HCT116 (cell line): ENCODE measurements around the gene CD300LB. TPM values are rescaled to one million over a fixed set of nuclear protein-coding genes. Genes with fewer than 3 reads are reported as not detected.

ENCODE experiments used
- ATAC-seq: fragments of 200-7000 bp; cut with Tn5 transposase; 2 replicates; pipeline ENCODE4 v1.9.1; 2020; ENCODE audit warnings: mild to moderate bottlenecking, moderate library complexity
- BruUV-seq: library from RNA; stranded (reverse); fragments of 400-500 nt; replicated peaks from 2 replicates; lab custom pipeline; 2021; lab: Mats Ljungman, UMichigan
- CTCF ChIA-PET: fragments of 300-600 bp; sonication (Branson Sonifier 250); formaldehyde crosslinking; loops from one replicate; lab custom pipeline; 2021; ENCODE audit warnings: antibody characterized with exemption; lab: Charles Lee
- POLR2A ChIA-PET: fragments of 300-600, 350-600 bp; sonication (Branson Sonifier 250); formaldehyde crosslinking; loops from one replicate; lab custom pipeline; 2021; ENCODE audit warnings: antibody characterized with exemption; lab: Charles Lee
- RAD21 ChIA-PET, 2 experiments: fragments of 300-600 bp; sonication (Branson Sonifier 250); formaldehyde crosslinking; loops; one replicate each; lab custom pipeline; 2023; ENCODE audit warnings: low total read pairs in 2 of 2; ENCODE audit not compliant: uncharacterized antibody in 2 of 2, unreplicated experiment in 2 of 2, low non-redundant PET in 1 of 2; lab: Charles Lee
- DNase-seq: peaks from one replicate; pipeline ENCODE4 v3.0.0-alpha.2; 2010; ENCODE audit warnings: low read depth, low spot score
- H2AFZ ChIP-seq: fragments of 200-600 bp; shearing (Covaris generic), sonication (generic); 2 replicates; pipeline ENCODE4 v1.6.1; 2017; ENCODE audit warnings: low read depth, mixed run types, mixed read lengths, antibody characterized with exemption, low read length; ENCODE audit not compliant: poor library complexity, severe bottlenecking
- H3K27ac ChIP-seq: 2 replicates; pipeline ENCODE4 v1.5.1; 2012; ENCODE audit warnings: low read depth, low read length
- H3K27me3 ChIP-seq: fragments of 200-600 bp; sonication (generic); 2 replicates; pipeline ENCODE4 v1.6.1; 2016; ENCODE audit warnings: mixed run types, low read length, mixed read lengths; ENCODE audit not compliant: insufficient read depth
- H3K36me3 ChIP-seq, 2 experiments: fragments of 200-500 bp in 1 of 2; fragments of 200-600 bp in 1 of 2; sonication (Bioruptor generic) in 1 of 2; sonication (generic) in 1 of 2; 2 replicates each; pipeline versions ENCODE4 v1.5.1 to v1.6.1; 2014 to 2016; ENCODE audit warnings: low read length in 2 of 2, inconsistent platforms in 1 of 2, mixed read lengths in 1 of 2, mixed run types in 1 of 2; ENCODE audit not compliant: insufficient read depth in 2 of 2, control insufficient read depth in 1 of 2
- H3K4me1 ChIP-seq, 2 experiments: fragments of 200-600 bp in 1 of 2; sonication (generic) in 1 of 2; 2 replicates each; pipeline versions ENCODE4 v1.5.1 to v1.6.1; 2012 to 2017; ENCODE audit warnings: low read length in 2 of 2, inconsistent platforms in 1 of 2, mild to moderate bottlenecking in 1 of 2, mixed read lengths in 1 of 2, mixed run types in 1 of 2, moderate library complexity in 1 of 2; ENCODE audit not compliant: insufficient read depth in 2 of 2, control insufficient read depth in 1 of 2
- H3K4me2 ChIP-seq: fragments of 200-600 bp; sonication (generic); 2 replicates; pipeline ENCODE4 v1.6.1; 2017; ENCODE audit warnings: mixed run types, low read length, mixed read lengths
- H3K4me3 ChIP-seq, 2 experiments: fragments of 200-600 bp in 1 of 2; sonication (generic) in 1 of 2; replicated peaks in 1 of 2; 2 replicates each; pipeline ENCODE4 v1.5.1; 2011 to 2016; ENCODE audit warnings: low read length in 2 of 2, control low read depth in 1 of 2, low read depth in 1 of 2, mild to moderate bottlenecking in 1 of 2, mixed read lengths in 1 of 2, mixed run types in 1 of 2
- H3K79me2 ChIP-seq: fragments of 200-600 bp; sonication (generic); 2 replicates; pipeline ENCODE4 v1.6.1; 2017; ENCODE audit warnings: mild to moderate bottlenecking, mixed run types, low read length, moderate library complexity, mixed read lengths; ENCODE audit not compliant: insufficient read depth
- H3K9ac ChIP-seq: fragments of 200-600 bp; sonication (generic); 2 replicates; pipeline ENCODE4 v1.6.1; 2016; ENCODE audit warnings: low read length, mixed read lengths
- H3K9me2 ChIP-seq: fragments of 200-600 bp; sonication (generic), shearing (Covaris generic); 2 replicates; pipeline ENCODE4 v1.6.1; 2017; ENCODE audit warnings: mixed run types, mild to moderate bottlenecking, moderate library complexity; ENCODE audit not compliant: insufficient read depth
- H3K9me3 ChIP-seq, 2 experiments: fragments of 200-500 bp in 1 of 2; fragments of 200-600 bp in 1 of 2; sonication (Bioruptor generic) in 1 of 2; sonication (generic) in 1 of 2; 2 replicates each; pipeline ENCODE4 v1.6.1; 2014 to 2017; ENCODE audit warnings: low read length in 2 of 2, mixed read lengths in 2 of 2, inconsistent platforms in 1 of 2, low read depth in 1 of 2, mild to moderate bottlenecking in 1 of 2, mixed run types in 1 of 2, moderate library complexity in 1 of 2; ENCODE audit not compliant: control insufficient read depth in 1 of 2, insufficient read depth in 1 of 2
- H4K20me1 ChIP-seq: fragments of 200-600 bp; sonication (generic), shearing (Covaris generic); 2 replicates; pipeline ENCODE4 v1.6.1; 2017; ENCODE audit warnings: mixed run types, mild to moderate bottlenecking, moderate library complexity; ENCODE audit not compliant: insufficient read depth
- EGR1 ChIP-seq: IDR thresholded peaks from 2 replicates; pipeline ENCODE4 v1.6.1; 2012; ENCODE audit warnings: low read depth
- ELF1 ChIP-seq: IDR thresholded peaks from 2 replicates; pipeline ENCODE4 v1.6.1; 2012; ENCODE audit warnings: low read depth, borderline replicate concordance
- MAX ChIP-seq: IDR thresholded peaks from 2 replicates; pipeline ENCODE4 v1.6.1; 2012
- POLR2A ChIP-seq: IDR thresholded peaks from 2 replicates; pipeline ENCODE4 v1.7.0; 2011; ENCODE audit warnings: borderline replicate concordance; ENCODE audit not compliant: insufficient read depth, insufficient read length; ENCODE audit errors: extremely low read depth
- RAD21 ChIP-seq: IDR thresholded peaks from 2 replicates; pipeline ENCODE4 v1.6.1; 2012; ENCODE audit warnings: low read depth, mild to moderate bottlenecking
- REST ChIP-seq: IDR thresholded peaks from 2 replicates; pipeline ENCODE4 v1.6.1; 2012; ENCODE audit warnings: low read depth
- SIN3A ChIP-seq: IDR thresholded peaks from 2 replicates; pipeline ENCODE4 v1.6.1; 2012; ENCODE audit warnings: low read depth
- TCF7L2 ChIP-seq: IDR thresholded peaks from 2 replicates; pipeline ENCODE4 v1.7.0; 2011; ENCODE audit warnings: borderline replicate concordance, inconsistent platforms; ENCODE audit not compliant: insufficient read depth, insufficient read length; ENCODE audit errors: extremely low read depth
- ZBTB33 ChIP-seq: IDR thresholded peaks from 2 replicates; pipeline ENCODE4 v1.6.1; 2011; ENCODE audit warnings: mild to moderate bottlenecking, low read length, moderate library complexity; ENCODE audit not compliant: insufficient replicate concordance; ENCODE audit errors: extremely low read depth
- intact Hi-C: fragments of 100-400 bp; cut with micrococcal nuclease; formaldehyde crosslinking; loops from 2 replicates; pipeline ENCODE4 v1.10.0; 2022
- total RNA-seq: library from RNA; stranded (reverse); gene quantifications from one replicate; pipeline ENCODE4 v1.2.1, GENCODE V29; 2021; ENCODE audit not compliant: unreplicated experiment

Gene CD300LB
- total RNA-seq, 1 experiment from 2014 or later, result not detected

GRCh38 chr17:74579900-74580299 lies 48.6 kb upstream of the CD300LB start:
- Histone ChIP-seq H3K9ac (no peak overlapping the region), H3K79me2 (no peaks in the 10 kb centered on the region), H3K27me3 (peaks cover 21% of the 10 kb centered on the region; the same call in 1 of the 2 replicates), H3K9me2 (no peaks in the 10 kb centered on the region), H3K27ac (no peak overlapping the region), H3K4me1 (no peaks in the 10 kb centered on the region), H3K36me3 (no peaks in the 10 kb centered on the region), H2AFZ (no peak overlapping the region), H3K4me3 (no peak overlapping the region), H4K20me1 (no peaks in the 10 kb centered on the region), H3K9me3 (no peaks in the 10 kb centered on the region), H3K4me2 (no peak overlapping the region)
- ChIA-PET POLR2A (no interaction called here), CTCF (no interaction called here), RAD21 (no interaction called here)
- intact Hi-C loops, result no loop called here
- no TSS peak for BruUV-seq
- DNase-seq, result no peak
- no peak for ATAC-seq
- no peak for TF ChIP-seq MAX
- no peak for TF ChIP-seq TCF7L2
- TF ChIP-seq ZBTB33, result no peak
- TF ChIP-seq EGR1, result no peak
- no peak for TF ChIP-seq RAD21
- no peak for TF ChIP-seq SIN3A
- no peak for TF ChIP-seq REST
- no peak for TF ChIP-seq POLR2A
- TF ChIP-seq ELF1, result no peak
